Cardiac muscle cell (in vitro differentiated cells and primary cell): ENCODE measurements around the gene AMHR2. TPM values are rescaled to one million over a fixed set of nuclear protein-coding genes. Genes with fewer than 3 reads are reported as not detected.
"Not testable (repeated sequence)": the region's sequence is repeated elsewhere in the genome, so short reads cannot be mapped to it uniquely, and the experiment has no call there.

Experiments used
- DNase-seq, 2 donors: peaks; one replicate each; pipeline versions ENCODE4 v3.0.0 to v3.0.0-alpha.2; 2010 to 2017; ENCODE audit warnings: low read depth in 1 of 2, low spot score in 1 of 2
- H3K27ac ChIP-seq: fragments of 200-600 bp; sonication (generic); 2 replicates; pipeline ENCODE4 v1.5.1; 2016
- H3K27me3 ChIP-seq: fragments of 200-600 bp; sonication (generic); 2 replicates; pipeline ENCODE4 v1.6.0; 2016; ENCODE audit warnings: control low read depth
- H3K36me3 ChIP-seq: fragments of 200-600 bp; sonication (generic); 2 replicates; pipeline ENCODE4 v1.5.1; 2016; ENCODE audit warnings: control low read depth
- H3K4me1 ChIP-seq: fragments of 200-600 bp; sonication (generic); 2 replicates; pipeline ENCODE4 v1.8.1; 2017; ENCODE audit warnings: low read depth, mild to moderate bottlenecking, mixed run types
- H3K4me3 ChIP-seq: fragments of 200-600 bp; sonication (generic); 2 replicates; pipeline ENCODE4 v1.5.1; 2016; ENCODE audit warnings: mild to moderate bottlenecking
- H3K9me3 ChIP-seq: fragments of 200-600 bp; sonication (generic); 2 replicates; pipeline ENCODE4 v1.5.1; 2017; ENCODE audit warnings: low read depth, mild to moderate bottlenecking, control low read depth
- polyA plus RNA-seq: library from polyadenylated mRNA; unstranded; fragments of >200 nt; fragmentation: Nextera tagmentation; extraction: Ambion mirVana; gene quantifications from 2 replicates; pipeline ENCODE4 v1.2.1, GENCODE V29; 2016
- total RNA-seq: library from RNA; depleted of rRNA; stranded (reverse); fragments of >200 nt; gene quantifications from 2 replicates; pipeline ENCODE4 v1.2.3, GENCODE V29; 2016
- TF ChIP-seq, protein P1 (sequence below): IDR thresholded peaks from 2 replicates; pipeline ENCODE4 v1.5.1; 2012; ENCODE audit warnings: low read depth, mild to moderate bottlenecking, low read length

The AMHR2 gene
- total and polyA plus RNA-seq, 2 experiments from 2014 or later, result 39.8 to 53.4 TPM

DNA sequence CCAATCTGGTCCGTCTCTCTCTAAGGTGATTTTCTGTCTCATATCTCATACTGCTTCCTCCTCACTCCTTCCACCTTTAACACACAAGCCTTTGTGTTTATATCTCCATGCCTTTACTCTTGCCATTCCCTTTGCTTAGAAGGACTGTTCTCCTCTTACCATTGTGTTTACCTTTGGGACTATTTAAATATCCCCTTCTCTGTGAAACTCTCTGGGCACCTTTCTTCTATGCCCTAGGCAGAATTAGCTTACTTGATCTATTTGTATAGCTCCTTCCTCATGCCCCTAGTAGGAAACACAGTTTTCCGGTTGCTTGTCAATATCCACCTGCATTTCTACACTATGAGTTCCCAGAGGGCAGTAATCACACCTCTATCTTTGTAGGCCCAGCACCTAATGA lies 3.9 kb upstream of the AMHR2 start:
- H3K4me3 ChIP-seq, result no peak overlapping the region
- H3K4me1 ChIP-seq, result peaks cover 20% of the 10 kb centered on the region
- no peaks in the 10 kb centered on the region for H3K27me3 ChIP-seq
- TF ChIP-seq, protein P1, sequence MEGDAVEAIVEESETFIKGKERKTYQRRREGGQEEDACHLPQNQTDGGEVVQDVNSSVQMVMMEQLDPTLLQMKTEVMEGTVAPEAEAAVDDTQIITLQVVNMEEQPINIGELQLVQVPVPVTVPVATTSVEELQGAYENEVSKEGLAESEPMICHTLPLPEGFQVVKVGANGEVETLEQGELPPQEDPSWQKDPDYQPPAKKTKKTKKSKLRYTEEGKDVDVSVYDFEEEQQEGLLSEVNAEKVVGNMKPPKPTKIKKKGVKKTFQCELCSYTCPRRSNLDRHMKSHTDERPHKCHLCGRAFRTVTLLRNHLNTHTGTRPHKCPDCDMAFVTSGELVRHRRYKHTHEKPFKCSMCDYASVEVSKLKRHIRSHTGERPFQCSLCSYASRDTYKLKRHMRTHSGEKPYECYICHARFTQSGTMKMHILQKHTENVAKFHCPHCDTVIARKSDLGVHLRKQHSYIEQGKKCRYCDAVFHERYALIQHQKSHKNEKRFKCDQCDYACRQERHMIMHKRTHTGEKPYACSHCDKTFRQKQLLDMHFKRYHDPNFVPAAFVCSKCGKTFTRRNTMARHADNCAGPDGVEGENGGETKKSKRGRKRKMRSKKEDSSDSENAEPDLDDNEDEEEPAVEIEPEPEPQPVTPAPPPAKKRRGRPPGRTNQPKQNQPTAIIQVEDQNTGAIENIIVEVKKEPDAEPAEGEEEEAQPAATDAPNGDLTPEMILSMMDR, result no peak
- no peaks in the 10 kb centered on the region for H3K9me3 ChIP-seq
- DNase-seq, result no peak
- H3K27ac ChIP-seq, result no peak overlapping the region
- H3K36me3 ChIP-seq, result no peaks in the 10 kb centered on the region

DNA sequence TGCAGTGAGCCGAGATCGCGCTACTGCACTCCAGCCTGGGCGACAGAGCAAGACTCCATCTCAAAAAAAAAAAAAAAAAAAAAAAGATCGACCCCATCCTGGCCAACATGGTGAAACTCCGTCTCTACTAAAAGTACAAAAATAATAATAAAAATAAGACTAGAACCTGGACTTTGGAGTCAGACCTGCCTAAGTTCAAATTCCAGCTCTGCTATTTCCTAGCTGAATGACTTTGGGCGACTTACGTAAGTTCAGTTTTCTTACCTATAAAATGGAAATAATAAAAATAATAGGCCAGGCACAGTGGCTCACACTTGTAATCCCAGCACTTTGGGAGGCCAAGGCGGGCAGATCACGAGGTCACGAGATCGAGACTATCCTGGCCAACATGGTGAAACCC lies 1.4 kb upstream of the AMHR2 start:
- not testable (repeated sequence) for H3K36me3 ChIP-seq, H3K27me3 ChIP-seq, H3K27ac ChIP-seq, H3K9me3 ChIP-seq, DNase-seq, H3K4me3 ChIP-seq
- H3K4me1 ChIP-seq, result peaks cover 37% of the 10 kb centered on the region

DNA sequence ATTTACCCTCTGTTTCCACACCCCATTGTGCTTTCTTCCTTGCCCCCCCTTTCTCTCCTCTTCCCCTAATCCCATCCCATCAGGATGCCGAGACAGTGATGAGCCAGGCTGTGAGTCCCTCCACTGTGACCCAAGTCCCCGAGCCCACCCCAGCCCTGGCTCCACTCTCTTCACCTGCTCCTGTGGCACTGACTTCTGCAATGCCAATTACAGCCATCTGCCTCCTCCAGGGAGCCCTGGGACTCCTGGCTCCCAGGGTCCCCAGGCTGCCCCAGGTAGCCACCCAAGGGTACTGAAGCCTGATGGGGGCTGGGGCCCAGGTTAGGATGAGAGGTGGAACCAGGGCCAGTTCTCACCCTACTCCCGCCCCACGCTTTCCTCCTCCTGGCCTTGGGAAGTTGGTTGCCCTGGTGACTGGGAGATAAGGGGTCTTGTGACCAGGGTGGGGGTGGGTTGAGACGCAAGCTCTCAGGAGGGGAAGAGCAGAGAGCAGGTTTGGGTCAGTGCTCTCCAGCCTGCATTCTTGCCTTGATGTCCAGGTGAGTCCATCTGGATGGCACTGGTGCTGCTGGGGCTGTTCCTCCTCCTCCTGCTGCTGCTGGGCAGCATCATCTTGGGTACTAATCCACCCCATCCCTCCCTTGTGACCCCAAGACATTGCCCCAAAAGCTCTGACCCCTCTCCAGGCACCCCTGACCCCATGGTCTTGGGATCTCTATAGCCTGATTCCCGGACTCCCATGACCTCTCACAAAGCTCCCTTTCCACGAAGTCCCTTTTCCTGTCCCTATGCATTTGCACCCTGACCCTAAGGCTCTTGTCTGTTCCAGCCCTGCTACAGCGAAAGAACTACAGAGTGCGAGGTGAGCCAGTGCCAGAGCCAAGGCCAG lies 1.2 kb downstream of the AMHR2 start:
- no peaks in the 10 kb centered on the region for H3K9me3 ChIP-seq
- H3K36me3 ChIP-seq, result no peaks in the 10 kb centered on the region
- peak overlapping the region; percentile 20 for H3K4me3 ChIP-seq
- no peaks in the 10 kb centered on the region for H3K27me3 ChIP-seq
- DNase-seq, result peak; percentile 55 to 91
- TF ChIP-seq, protein P1, result no peak
- peak overlapping the region; percentile 96 for H3K27ac ChIP-seq
- peaks cover 48% of the 10 kb centered on the region for H3K4me1 ChIP-seq

DNA sequence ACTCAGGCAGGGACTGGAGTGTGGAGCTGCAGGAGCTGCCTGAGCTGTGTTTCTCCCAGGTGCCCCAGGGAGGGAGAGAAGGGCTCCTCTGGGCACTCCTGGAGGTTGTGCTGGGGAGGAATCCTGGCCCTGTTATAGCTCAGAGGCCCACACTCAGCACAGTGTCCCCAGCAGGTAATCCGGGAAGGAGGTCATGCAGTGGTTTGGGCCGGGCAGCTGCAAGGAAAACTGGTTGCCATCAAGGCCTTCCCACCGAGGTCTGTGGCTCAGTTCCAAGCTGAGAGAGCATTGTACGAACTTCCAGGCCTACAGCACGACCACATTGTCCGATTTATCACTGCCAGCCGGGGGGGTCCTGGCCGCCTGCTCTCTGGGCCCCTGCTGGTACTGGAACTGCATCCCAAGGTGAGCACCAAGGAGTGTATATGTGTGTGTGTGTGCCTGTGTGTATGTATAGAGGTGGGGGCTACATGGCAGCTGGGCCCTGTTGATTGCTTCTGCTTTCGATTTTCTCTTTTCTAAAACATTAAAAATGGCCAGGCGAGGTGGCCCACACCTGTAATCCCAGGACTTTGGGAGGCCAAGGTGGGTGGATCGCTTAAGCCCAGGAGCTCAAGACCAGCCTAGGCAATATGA lies 2.0 kb downstream of the AMHR2 start:
- Histone ChIP-seq H3K27ac (peak overlapping the region; percentile 96), H3K27me3 (no peaks in the 10 kb centered on the region), H3K36me3 (no peaks in the 10 kb centered on the region), H3K4me1 (peaks cover 54% of the 10 kb centered on the region), H3K4me3 (peak overlapping the region; percentile 20), H3K9me3 (no peaks in the 10 kb centered on the region)
- DNase-seq, result peak in 1 of 2 donors; percentile 15
- TF ChIP-seq, protein P1, result no peak

DNA sequence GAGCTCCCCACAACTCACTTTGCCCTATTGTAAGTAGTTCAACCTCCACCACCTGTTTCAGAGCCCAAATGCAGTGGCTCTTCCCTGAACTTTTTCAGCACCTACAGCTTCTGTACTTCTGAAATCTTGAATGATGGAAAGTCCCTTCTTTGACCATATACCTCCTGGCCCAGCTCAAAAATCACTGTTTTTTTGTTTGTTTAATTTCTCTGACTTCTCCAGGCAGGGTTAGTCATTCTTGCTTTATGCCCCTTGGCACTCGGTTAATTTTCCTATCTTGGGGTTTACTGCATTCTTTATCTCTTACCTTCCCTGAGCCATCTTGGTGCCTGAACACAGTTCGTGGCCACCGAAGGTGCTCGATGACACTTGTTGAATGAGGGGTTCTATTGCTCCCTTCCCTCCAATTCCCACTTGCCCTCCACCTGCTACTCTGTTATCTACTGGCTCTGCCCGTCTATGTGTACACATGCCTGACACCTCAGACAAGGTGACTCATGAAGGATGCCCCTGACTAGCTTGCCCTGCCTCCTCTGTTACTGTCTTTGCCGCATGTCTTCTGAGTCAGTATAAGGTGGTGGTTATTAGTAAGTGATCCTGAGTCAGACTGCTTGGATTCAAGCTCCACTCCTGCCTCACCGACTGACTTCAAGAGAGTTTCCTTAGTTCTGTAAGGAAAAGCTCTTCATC lies 4.4 kb downstream of the AMHR2 start:
- peak in 1 of 2 donors; percentile 34 for DNase-seq
- TF ChIP-seq, protein P1, result no peak

More for the DNA sequence above, 4.4 kb downstream of the AMHR2 start:
- H3K4me3 ChIP-seq, result no peak overlapping the region
- H3K27ac ChIP-seq, result peak overlapping the region; percentile 80
- H3K9me3 ChIP-seq, result no peaks in the 10 kb centered on the region
- H3K27me3 ChIP-seq, result no peaks in the 10 kb centered on the region
- peaks cover 57% of the 10 kb centered on the region for H3K4me1 ChIP-seq
- H3K36me3 ChIP-seq, result no peaks in the 10 kb centered on the region
